BJ (cell line): ENCODE data around the gene UACA. TPM values are rescaled to one million over a fixed set of nuclear protein-coding genes. Genes with fewer than 3 reads are reported as not detected.
A peak's percentile ranks its signal among the peaks of the same experiment; 100 is the strongest.

Source experiments
- CTCF ChIA-PET: fragments of 350-600 bp; formaldehyde crosslinking; extraction: SDS; loops from one replicate; lab custom pipeline; 2021; ENCODE audit warnings: antibody characterized with exemption, inconsistent platforms; lab: Yijun Ruan, JAX
- POLR2A ChIA-PET: fragments of 300-600 bp; sonication (Branson Sonifier 250); formaldehyde crosslinking; extraction: SDS; loops from one replicate; lab custom pipeline; 2021; ENCODE audit warnings: antibody characterized with exemption; lab: Charles Lee
- DNase-seq: peaks from one replicate; pipeline ENCODE4 v3.0.0-alpha.2; 2011; ENCODE audit warnings: low read depth
- H3K27me3 ChIP-seq: 2 replicates; pipeline ENCODE4 v1.6.0; 2011; ENCODE audit warnings: low read length; ENCODE audit not compliant: control insufficient read depth, insufficient read depth
- H3K36me3 ChIP-seq: 2 replicates; pipeline ENCODE4 v1.5.1; 2011; ENCODE audit warnings: low read length; ENCODE audit not compliant: control insufficient read depth, insufficient read depth
- H3K4me3 ChIP-seq: 2 replicates; pipeline ENCODE4 v1.5.1; 2011; ENCODE audit warnings: low read depth, mild to moderate bottlenecking, control low read depth, low read length
- polyA plus RNA-seq: library from polyadenylated mRNA; depleted of rRNA; stranded (reverse); fragments of >200 nt; gene quantifications from 2 replicates; pipeline ENCODE4 v1.2.3, GENCODE V29; 2011
- TF ChIP-seq, protein P1 (sequence below): IDR thresholded peaks from 2 replicates; pipeline ENCODE4 v1.5.1; 2011; ENCODE audit warnings: low read depth, mild to moderate bottlenecking, control low read depth, inconsistent platforms, low read length, moderate library complexity; ENCODE audit not compliant: insufficient read depth

UACA gene
- polyA plus RNA-seq, 1 experiment, result 143 TPM

DNA sequence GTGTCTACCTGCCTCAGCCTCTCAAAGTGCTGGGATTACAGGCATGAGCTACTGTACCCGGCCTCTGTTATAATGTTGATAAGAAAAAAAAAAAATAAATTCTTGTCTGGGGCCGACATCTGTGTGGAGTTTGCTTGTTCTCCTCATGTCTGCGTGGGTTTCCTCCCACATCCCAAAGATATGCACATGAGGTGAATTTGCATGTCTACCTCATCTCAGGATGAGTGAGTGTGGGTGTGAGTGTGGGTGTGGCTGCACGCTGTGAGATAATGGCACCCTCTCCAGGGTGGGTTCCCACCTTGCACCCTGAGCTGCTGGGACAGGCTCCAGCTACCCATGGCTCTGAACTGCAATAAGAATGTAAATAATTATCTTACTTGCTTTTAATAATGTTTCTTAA lies 25.9 kb upstream of the UACA start:
- POLR2A ChIA-PET, result no interaction called here
- Histone ChIP-seq H3K27me3 (no peaks in the 10 kb centered on the region; the same call in 1 of the 2 replicates), H3K4me3 (no peak overlapping the region), H3K36me3 (no peaks in the 10 kb centered on the region)
- CTCF ChIA-PET, result interaction anchor here (0.7 to 1.4 kb wide), 2 partner anchors 10 to 106 kb away, joined by 3 to 4 read pairs; no protein-coding TSS in a partner anchor
- TF ChIP-seq, protein P1, sequence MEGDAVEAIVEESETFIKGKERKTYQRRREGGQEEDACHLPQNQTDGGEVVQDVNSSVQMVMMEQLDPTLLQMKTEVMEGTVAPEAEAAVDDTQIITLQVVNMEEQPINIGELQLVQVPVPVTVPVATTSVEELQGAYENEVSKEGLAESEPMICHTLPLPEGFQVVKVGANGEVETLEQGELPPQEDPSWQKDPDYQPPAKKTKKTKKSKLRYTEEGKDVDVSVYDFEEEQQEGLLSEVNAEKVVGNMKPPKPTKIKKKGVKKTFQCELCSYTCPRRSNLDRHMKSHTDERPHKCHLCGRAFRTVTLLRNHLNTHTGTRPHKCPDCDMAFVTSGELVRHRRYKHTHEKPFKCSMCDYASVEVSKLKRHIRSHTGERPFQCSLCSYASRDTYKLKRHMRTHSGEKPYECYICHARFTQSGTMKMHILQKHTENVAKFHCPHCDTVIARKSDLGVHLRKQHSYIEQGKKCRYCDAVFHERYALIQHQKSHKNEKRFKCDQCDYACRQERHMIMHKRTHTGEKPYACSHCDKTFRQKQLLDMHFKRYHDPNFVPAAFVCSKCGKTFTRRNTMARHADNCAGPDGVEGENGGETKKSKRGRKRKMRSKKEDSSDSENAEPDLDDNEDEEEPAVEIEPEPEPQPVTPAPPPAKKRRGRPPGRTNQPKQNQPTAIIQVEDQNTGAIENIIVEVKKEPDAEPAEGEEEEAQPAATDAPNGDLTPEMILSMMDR, result no peak
- no peak for DNase-seq

DNA sequence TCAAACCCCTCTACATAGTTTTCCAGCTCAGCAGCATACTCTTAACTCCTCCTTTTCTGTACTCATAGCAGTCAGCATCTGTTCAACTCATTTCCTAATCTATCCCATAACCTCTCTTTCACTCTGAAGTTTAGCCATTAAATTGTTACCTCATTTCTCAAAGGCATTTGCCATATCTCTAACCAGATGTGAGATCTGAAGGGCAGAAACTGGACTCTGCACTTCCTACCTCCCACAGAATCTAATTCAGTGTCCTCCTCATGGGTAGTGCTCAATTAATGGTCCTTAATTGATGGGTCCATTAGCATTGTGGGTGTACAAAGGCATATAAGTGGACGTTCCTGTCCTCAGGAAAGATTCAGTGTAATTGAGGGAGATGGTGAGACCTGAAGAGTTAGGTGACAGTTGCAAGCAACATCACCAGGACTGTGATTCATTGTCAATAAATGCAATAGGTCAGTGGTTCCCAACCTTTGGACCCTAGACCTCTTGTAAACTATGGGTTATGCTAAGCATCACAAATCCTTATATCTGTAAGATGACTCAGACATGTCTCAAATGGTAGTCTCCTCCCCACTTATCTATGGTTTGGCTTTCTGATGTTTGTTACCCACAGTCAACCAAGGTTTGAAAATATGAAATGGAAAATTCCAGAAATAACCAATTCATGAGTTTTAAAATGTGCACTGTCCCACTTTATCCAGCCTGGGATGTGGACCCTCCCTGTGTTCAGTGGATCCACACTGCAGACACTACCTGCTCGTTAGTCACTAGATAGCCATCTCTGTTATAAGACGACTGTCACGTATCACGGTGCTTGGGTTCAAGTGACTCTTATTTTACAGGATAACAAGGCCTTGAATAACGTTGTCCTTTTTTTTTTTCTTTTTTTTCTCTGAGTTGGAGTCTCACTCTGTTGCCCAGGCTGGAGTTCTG lies 25.0 kb upstream of the UACA start:
- TF ChIP-seq, protein P1, result no peak
- Histone ChIP-seq H3K36me3 (no peaks in the 10 kb centered on the region), H3K27me3 (no peaks in the 10 kb centered on the region; the same call in 1 of the 2 replicates), H3K4me3 (no peak overlapping the region)
- DNase-seq, result peak; percentile 74
- ChIA-PET POLR2A (interaction anchor here (0.5 kb wide), 1 partner anchor 726 kb away, joined by 3 read pairs; no protein-coding TSS in a partner anchor), CTCF (interaction anchor here (0.7 to 1.4 kb wide), 4 partner anchors 9 to 105 kb away, joined by 3 to 4 read pairs (median 4); no protein-coding TSS in a partner anchor)

GRCh38 chr15:70786996-70787395 lies 23.6 kb upstream of the UACA start:
- POLR2A ChIA-PET, result no interaction called here
- TF ChIP-seq, protein P1, result no peak

GRCh38 chr15:70783610-70784022 lies 20.3 kb upstream of the UACA start:
- ChIA-PET POLR2A (no interaction called here), CTCF (no interaction called here)
- DNase-seq, result no peak
- no peak overlapping the region for H3K4me3 ChIP-seq
- H3K27me3 ChIP-seq, result no peaks in the 10 kb centered on the region; the same call in 1 of the 2 replicates
- no peaks in the 10 kb centered on the region for H3K36me3 ChIP-seq
- TF ChIP-seq, protein P1, result no peak

More at GRCh38 chr15:70786996-70787395, 23.6 kb upstream of the UACA start:
- CTCF ChIA-PET, result interaction anchor here (1.0 kb wide), 1 partner anchor 10 kb away, joined by 4 read pairs; no protein-coding TSS in a partner anchor
- H3K4me3 ChIP-seq, result no peak overlapping the region
- no peaks in the 10 kb centered on the region; the same call in 1 of the 2 replicates for H3K27me3 ChIP-seq
- no peaks in the 10 kb centered on the region for H3K36me3 ChIP-seq
- no peak for DNase-seq

DNA sequence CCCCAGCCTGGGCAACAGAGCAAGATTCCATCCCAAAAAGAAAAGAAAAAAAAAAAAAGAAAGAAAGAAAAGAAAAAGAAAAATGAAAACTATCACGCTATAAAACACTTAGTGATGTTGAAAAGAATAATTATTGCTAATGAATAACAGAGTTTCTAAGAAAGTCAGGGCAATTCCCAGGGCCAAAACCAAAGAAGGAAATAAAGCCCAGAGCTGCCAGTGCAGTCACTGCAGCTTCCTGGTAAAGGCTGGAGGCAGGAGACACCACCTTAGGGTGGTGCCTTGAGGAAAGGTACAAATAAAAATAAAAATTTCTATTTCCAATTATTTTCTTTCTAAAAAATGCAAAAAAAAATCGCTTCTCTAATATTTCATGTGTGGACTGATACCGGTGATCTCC lies 19.7 kb upstream of the UACA start:
- no peak for DNase-seq
- ChIA-PET CTCF (no interaction called here), POLR2A (no interaction called here)
- Histone ChIP-seq H3K4me3 (no peak overlapping the region), H3K36me3 (no peaks in the 10 kb centered on the region), H3K27me3 (no peaks in the 10 kb centered on the region; the same call in 1 of the 2 replicates)
- TF ChIP-seq, protein P1, result no peak
